ENCODE results near the gene AVEN. TPM values are rescaled to one million over a fixed set of nuclear protein-coding genes. Genes with fewer than 3 reads are reported as not detected.

Gene AVEN
- total and polyA plus RNA-seq, 10 donors: 5.0 to 14.1 (median 8.8) TPM

- no peak for DNase-seq
- Histone ChIP-seq H3K36me3 (no peaks in the 10 kb centered on the region), H3K27ac (no peak overlapping the region), H3K4me3 (no peak overlapping the region), H3K9me3 (no peaks in the 10 kb centered on the region), H3K4me1 (no peaks in the 10 kb centered on the region), H3K27me3 (replicated peaks in 1 of 7) (no peaks in the 10 kb centered on the region)
- TF ChIP-seq POLR2A (IDR thresholded peaks at IDR 0.05): no peak
- no peak for TF ChIP-seq POLR2AphosphoS5 (IDR thresholded peaks at IDR 0.05)
- TF ChIP-seq, protein P1, sequence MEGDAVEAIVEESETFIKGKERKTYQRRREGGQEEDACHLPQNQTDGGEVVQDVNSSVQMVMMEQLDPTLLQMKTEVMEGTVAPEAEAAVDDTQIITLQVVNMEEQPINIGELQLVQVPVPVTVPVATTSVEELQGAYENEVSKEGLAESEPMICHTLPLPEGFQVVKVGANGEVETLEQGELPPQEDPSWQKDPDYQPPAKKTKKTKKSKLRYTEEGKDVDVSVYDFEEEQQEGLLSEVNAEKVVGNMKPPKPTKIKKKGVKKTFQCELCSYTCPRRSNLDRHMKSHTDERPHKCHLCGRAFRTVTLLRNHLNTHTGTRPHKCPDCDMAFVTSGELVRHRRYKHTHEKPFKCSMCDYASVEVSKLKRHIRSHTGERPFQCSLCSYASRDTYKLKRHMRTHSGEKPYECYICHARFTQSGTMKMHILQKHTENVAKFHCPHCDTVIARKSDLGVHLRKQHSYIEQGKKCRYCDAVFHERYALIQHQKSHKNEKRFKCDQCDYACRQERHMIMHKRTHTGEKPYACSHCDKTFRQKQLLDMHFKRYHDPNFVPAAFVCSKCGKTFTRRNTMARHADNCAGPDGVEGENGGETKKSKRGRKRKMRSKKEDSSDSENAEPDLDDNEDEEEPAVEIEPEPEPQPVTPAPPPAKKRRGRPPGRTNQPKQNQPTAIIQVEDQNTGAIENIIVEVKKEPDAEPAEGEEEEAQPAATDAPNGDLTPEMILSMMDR (IDR thresholded peaks at IDR 0.05 in 8 of 11, conservative IDR thresholded peaks at IDR 0.05 in 3 of 11): no peak
- intact Hi-C loops (cut with DNase I; ENCODE audit: low total_unique reads): no loop called here
- 67 to 86% (median 75%) methylated on average over 3 of the region's 3 CpGs for WGBS, 5 donors
These were observed 104.6 kb downstream of the AVEN start for GRCh38 chr15:33934396-33934795.

- 93 to 100% (median 97%) methylated on average over 2 of the region's 2 CpGs for WGBS, 5 donors
- H3K36me3 ChIP-seq: no peaks in the 10 kb centered on the region
- no peaks in the 10 kb centered on the region for H3K27me3 ChIP-seq (replicated peaks in 1 of 7)
- H3K4me3 ChIP-seq: no peak overlapping the region
- no peaks in the 10 kb centered on the region for H3K9me3 ChIP-seq
- TF ChIP-seq, protein P1 (IDR thresholded peaks at IDR 0.05 in 8 of 11, conservative IDR thresholded peaks at IDR 0.05 in 3 of 11): no peak
- H3K27ac ChIP-seq: no peak overlapping the region
- H3K4me1 ChIP-seq: no peaks in the 10 kb centered on the region
- no peak for DNase-seq
- intact Hi-C loops (cut with DNase I; ENCODE audit: low total_unique reads): no loop called here
These were observed 106.3 kb downstream of the AVEN start for GRCh38 chr15:33932734-33933133.

DNA sequence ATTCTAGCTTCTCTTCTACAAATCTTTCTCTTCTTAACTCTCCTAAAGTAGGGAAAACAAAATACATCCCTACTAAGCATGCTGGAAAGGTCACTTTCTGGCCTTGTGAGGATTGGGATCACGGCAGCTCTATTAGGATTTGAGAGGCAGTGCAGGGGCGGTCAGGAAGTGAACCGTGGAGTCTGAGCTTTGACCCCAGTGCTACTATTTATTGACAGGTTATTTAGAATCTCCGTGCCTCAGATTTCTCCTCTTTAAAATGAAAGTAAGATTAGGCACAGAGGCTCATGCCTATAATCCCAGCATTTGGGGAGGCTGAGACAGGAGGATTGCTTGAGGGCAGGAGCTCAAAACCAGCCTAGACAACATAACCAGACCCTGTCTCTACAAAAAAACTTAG lies 112.7 kb downstream of the AVEN start:
- no peak overlapping the region for H3K4me3 ChIP-seq
- intact Hi-C loops (cut with DNase I; ENCODE audit: low total_unique reads): no loop called here
- no peak for DNase-seq
- no peaks in the 10 kb centered on the region for H3K36me3 ChIP-seq
- WGBS, 5 donors: 72 to 82% (median 80%) methylated on average over 4 of the region's 4 CpGs
- TF ChIP-seq, protein P1 (IDR thresholded peaks at IDR 0.05 in 8 of 11, conservative IDR thresholded peaks at IDR 0.05 in 3 of 11): no peak
- no peak for TF ChIP-seq POLR2AphosphoS5 (IDR thresholded peaks at IDR 0.05)
- TF ChIP-seq POLR2A (IDR thresholded peaks at IDR 0.05): no peak
- no peaks in the 10 kb centered on the region for H3K4me1 ChIP-seq
- no peak overlapping the region for H3K27ac ChIP-seq
- H3K9me3 ChIP-seq: no peaks in the 10 kb centered on the region
- no peaks in the 10 kb centered on the region for H3K27me3 ChIP-seq (replicated peaks in 1 of 7)

GRCh38 chr15:33923446-33923845 lies 115.6 kb downstream of the AVEN start:
- Histone ChIP-seq H3K27ac (no peak overlapping the region), H3K27me3 (replicated peaks in 1 of 7) (no peaks in the 10 kb centered on the region), H3K9me3 (no peaks in the 10 kb centered on the region), H3K4me1 (no peaks in the 10 kb centered on the region), H3K36me3 (no peaks in the 10 kb centered on the region), H3K4me3 (no peak overlapping the region)
- no peak for TF ChIP-seq POLR2A (IDR thresholded peaks at IDR 0.05)
- no peak for TF ChIP-seq POLR2AphosphoS5 (IDR thresholded peaks at IDR 0.05)
- TF ChIP-seq, protein P1 (IDR thresholded peaks at IDR 0.05 in 8 of 11, conservative IDR thresholded peaks at IDR 0.05 in 3 of 11): no peak
- intact Hi-C loops (cut with DNase I; ENCODE audit: low total_unique reads): no loop called here
- DNase-seq: no peak
- 78 to 95% (median 91%) methylated on average over 1 of the region's 1 CpG for WGBS, 5 donors

Data from spleen (tissue), 11 donors.